Natural killer cell (primary cell): ENCODE measurements around the gene CFAP54. TPM values are rescaled to one million over a fixed set of nuclear protein-coding genes. Genes with fewer than 3 reads are reported as not detected.

Experiments
- ATAC-seq, 3 donors: fragments of 150-1000 bp in 2 of 3; fragments of 200-7000 bp in 1 of 3; cut with Tn5 transposase; 1 replicate in 1 of 3; 2 replicates in 2 of 3; pipeline ENCODE4 v1.10.0; 2021; ENCODE audit warnings: mild to moderate bottlenecking in 2 of 3, moderate library complexity in 2 of 3
- DNase-seq, 2 donors: peaks; one replicate each; pipeline versions ENCODE4 v3.0.0 to v3.0.0-alpha.2; 2013 to 2021; ENCODE audit warnings: mixed read lengths in 1 of 2
- H3K27ac ChIP-seq: one replicate; pipeline ENCODE4 v1.5.1; 2013; ENCODE audit warnings: mild to moderate bottlenecking, low read length
- H3K27me3 ChIP-seq: one replicate; pipeline ENCODE4 v1.6.1; 2013; ENCODE audit warnings: low read length; ENCODE audit not compliant: control insufficient read depth, insufficient read depth
- H3K36me3 ChIP-seq: one replicate; pipeline ENCODE4 v1.6.1; 2013; ENCODE audit warnings: low read length; ENCODE audit not compliant: control insufficient read depth, insufficient read depth
- H3K4me1 ChIP-seq: one replicate; pipeline ENCODE4 v1.6.1; 2013; ENCODE audit warnings: low read length; ENCODE audit not compliant: control insufficient read depth, insufficient read depth
- H3K4me3 ChIP-seq: one replicate; pipeline ENCODE4 v1.5.1; 2013; ENCODE audit warnings: low read length
- H3K9me3 ChIP-seq: one replicate; pipeline ENCODE4 v1.6.1; 2013; ENCODE audit warnings: low read length; ENCODE audit not compliant: control insufficient read depth, insufficient read depth
- H3K27ac Mint-ChIP-seq, 2 donors: one replicate each; pipeline ENCODE4 v1.8.0; 2022; ENCODE audit warnings: mild to moderate bottlenecking in 2 of 2, mixed read lengths in 2 of 2, moderate library complexity in 1 of 2
- H3K27me3 Mint-ChIP-seq, 2 donors: one replicate each; pipeline ENCODE4 v1.8.0; 2022; ENCODE audit warnings: low read depth in 2 of 2, mixed read lengths in 2 of 2
- H3K36me3 Mint-ChIP-seq: one replicate; pipeline ENCODE4 v1.8.0; 2022; ENCODE audit warnings: mixed read lengths
- H3K4me1 Mint-ChIP-seq, 2 donors: one replicate each; pipeline ENCODE4 v1.8.0; 2022; ENCODE audit warnings: mixed read lengths in 2 of 2
- H3K4me3 Mint-ChIP-seq: one replicate; pipeline ENCODE4 v1.8.0; 2022; ENCODE audit warnings: mild to moderate bottlenecking, moderate library complexity, mixed read lengths
- H3K9me3 Mint-ChIP-seq, 2 donors: one replicate each; pipeline ENCODE4 v1.8.0; 2022; ENCODE audit warnings: mixed read lengths in 2 of 2
- WGBS: methylation state at CpG from one replicate; pipeline ENCODE4 v1.1.7; 2013; ENCODE audit warnings: missing lambda C conversion rate; ENCODE audit not compliant: insufficient coverage; 5-methylcytosine and 5-hydroxymethylcytosine counted together
- intact Hi-C: fragments of 100-400 bp; cut with micrococcal nuclease; formaldehyde crosslinking; loops from one replicate; pipeline ENCODE4 v1.14.2; 2022
- total RNA-seq, 4 donors: library from RNA; stranded (reverse); fragments of 120-200 nt in 1 of 4; gene quantifications; one replicate each; pipeline versions ENCODE4 v1.2.3 to v1.2.4, GENCODE V29; 2013 to 2022
- TF ChIP-seq, protein P1 (sequence below): fragments of 200-600 bp; IDR thresholded peaks from one replicate; pipeline ENCODE4 v1.8.0; 2022; ENCODE audit warnings: antibody characterized with exemption

Gene CFAP54
- total RNA-seq, 3 donors from 2014 or later (not counting 1 experiment from before 2014, with no cell fraction given): 0.56 to 1.5 (median 1.2) TPM

DNA sequence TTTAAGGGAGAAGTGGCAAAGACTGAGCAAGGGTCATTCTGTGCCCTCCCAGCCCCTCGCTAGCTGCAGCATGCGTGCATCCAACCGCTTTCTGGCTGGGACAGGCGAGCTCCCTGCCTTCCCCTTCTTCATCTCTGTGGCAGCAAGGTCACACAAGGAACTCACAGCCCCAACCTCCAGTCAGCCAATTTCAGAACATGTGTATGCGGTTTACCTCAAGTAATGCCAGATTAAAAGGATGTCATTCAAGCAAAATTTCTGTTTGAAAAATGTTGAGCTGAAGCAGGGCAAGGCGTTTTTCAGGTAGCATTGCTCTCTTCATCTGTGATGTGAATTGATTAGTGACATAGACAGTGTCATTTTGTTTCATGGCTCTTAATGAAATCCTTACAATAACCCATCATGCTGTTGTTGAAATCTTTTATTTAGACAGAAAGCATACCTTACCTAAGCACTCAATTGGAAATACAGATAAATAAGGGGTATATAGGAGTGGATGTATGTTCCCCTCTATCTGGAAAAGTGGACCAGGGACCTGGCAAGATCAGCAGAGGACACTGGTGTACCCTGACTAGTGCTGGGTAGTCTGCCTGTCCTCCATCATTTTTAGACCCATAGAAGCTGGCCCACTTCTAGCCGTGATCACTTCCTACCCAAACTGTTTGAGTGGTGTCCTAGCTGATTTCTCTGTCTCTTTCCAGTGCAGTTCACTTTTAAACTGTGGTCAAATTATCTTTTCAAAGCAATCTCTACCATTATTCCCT, 334.9 kb downstream of the CFAP54 start:
- Mint-ChIP-seq H3K36me3 (no peaks in the 10 kb centered on the region), H3K4me1 (no peaks in the 10 kb centered on the region), H3K27ac (no peak overlapping the region), H3K9me3 (peaks cover 0 to 3% of the 10 kb centered on the region in 2 donors), H3K27me3 (peaks cover 0 to 8% of the 10 kb centered on the region in 2 donors), H3K4me3 (no peak overlapping the region)
- Histone ChIP-seq H3K4me1 (no peaks in the 10 kb centered on the region), H3K4me3 (no peak overlapping the region), H3K27me3 (no peaks in the 10 kb centered on the region), H3K9me3 (no peaks in the 10 kb centered on the region), H3K27ac (no peak overlapping the region), H3K36me3 (no peaks in the 10 kb centered on the region)
- ATAC-seq (no peak), DNase-seq (no peak)
- intact Hi-C loops: no loop called here
- 91% methylated on average over 7 of the region's 7 CpGs for WGBS
- TF ChIP-seq, protein P1, sequence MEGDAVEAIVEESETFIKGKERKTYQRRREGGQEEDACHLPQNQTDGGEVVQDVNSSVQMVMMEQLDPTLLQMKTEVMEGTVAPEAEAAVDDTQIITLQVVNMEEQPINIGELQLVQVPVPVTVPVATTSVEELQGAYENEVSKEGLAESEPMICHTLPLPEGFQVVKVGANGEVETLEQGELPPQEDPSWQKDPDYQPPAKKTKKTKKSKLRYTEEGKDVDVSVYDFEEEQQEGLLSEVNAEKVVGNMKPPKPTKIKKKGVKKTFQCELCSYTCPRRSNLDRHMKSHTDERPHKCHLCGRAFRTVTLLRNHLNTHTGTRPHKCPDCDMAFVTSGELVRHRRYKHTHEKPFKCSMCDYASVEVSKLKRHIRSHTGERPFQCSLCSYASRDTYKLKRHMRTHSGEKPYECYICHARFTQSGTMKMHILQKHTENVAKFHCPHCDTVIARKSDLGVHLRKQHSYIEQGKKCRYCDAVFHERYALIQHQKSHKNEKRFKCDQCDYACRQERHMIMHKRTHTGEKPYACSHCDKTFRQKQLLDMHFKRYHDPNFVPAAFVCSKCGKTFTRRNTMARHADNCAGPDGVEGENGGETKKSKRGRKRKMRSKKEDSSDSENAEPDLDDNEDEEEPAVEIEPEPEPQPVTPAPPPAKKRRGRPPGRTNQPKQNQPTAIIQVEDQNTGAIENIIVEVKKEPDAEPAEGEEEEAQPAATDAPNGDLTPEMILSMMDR: no peak

DNA sequence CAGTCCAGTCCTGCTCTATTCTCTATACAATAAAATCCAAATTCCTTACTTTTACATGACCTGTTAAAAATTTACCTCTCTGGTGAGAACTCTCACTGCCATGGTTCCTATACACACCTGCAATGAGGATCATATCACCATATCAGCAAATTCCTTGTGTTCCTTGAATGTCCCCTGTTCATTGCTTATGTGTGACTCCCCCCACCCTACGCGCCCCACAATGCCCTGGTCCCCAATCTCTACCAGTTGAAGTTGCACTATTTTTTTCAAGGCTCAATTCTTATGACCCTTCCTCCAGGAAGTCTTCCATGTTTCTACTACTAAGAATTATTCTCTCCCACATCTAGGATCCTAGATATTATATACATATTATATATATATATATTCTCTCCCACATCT, 335.5 kb downstream of the CFAP54 start:
- Histone ChIP-seq H3K27me3 (no peaks in the 10 kb centered on the region), H3K9me3 (no peaks in the 10 kb centered on the region), H3K4me3 (no peak overlapping the region), H3K4me1 (no peaks in the 10 kb centered on the region), H3K27ac (no peak overlapping the region), H3K36me3 (no peaks in the 10 kb centered on the region)
- 100% methylated on average over 2 of the region's 2 CpGs for WGBS
- H3K27me3 Mint-ChIP-seq: peaks cover 0 to 3% of the 10 kb centered on the region in 2 donors
- no peaks in the 10 kb centered on the region for H3K9me3 Mint-ChIP-seq
- no peak overlapping the region for H3K27ac Mint-ChIP-seq
- TF ChIP-seq, protein P1: no peak
- H3K36me3 Mint-ChIP-seq: no peaks in the 10 kb centered on the region
- ATAC-seq (no peak), DNase-seq (no peak)
- no peaks in the 10 kb centered on the region for H3K4me1 Mint-ChIP-seq
- intact Hi-C loops: no loop called here
- no peak overlapping the region for H3K4me3 Mint-ChIP-seq

DNA sequence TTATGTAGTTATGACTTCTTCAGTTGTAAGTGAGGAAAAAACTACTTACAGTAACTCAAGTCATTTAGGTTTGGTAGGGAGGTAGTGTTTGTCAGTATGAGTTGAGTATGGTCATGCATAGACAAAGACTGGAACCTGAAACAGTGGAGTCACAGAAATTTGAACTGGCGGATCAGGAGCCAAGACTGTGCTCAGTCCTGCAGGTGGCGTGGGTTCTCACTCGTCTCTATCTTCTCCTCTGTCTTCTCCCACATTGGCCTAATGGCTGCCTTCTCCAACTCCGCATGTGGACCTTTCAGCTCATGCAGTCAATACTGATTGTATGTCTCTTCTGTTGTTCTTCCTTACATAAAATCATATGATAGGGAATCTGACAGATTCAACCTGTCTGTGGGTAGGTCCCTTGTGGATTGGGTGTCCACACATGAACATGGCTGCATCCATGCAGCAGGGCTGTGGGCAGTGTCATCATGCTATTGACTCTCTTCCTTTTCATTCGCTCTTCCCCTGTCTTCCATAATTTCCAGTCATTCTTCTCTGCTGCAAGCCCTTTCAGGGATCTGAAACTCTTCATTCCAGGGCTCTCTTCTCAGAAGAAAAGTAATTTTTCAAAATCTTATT, 338.9 kb downstream of the CFAP54 start:
- no peaks in the 10 kb centered on the region for H3K27me3 Mint-ChIP-seq
- H3K4me3 ChIP-seq: no peak overlapping the region
- no peaks in the 10 kb centered on the region for H3K9me3 Mint-ChIP-seq
- H3K4me3 Mint-ChIP-seq: no peak overlapping the region
- H3K27me3 ChIP-seq: no peaks in the 10 kb centered on the region
- no peak overlapping the region for H3K27ac Mint-ChIP-seq
- H3K36me3 Mint-ChIP-seq: no peaks in the 10 kb centered on the region
- H3K9me3 ChIP-seq: no peaks in the 10 kb centered on the region
- H3K4me1 Mint-ChIP-seq: no peaks in the 10 kb centered on the region
- DNase-seq (peak in 1 of 2 donors; percentile 4), ATAC-seq (no peak)
- H3K4me1 ChIP-seq: no peaks in the 10 kb centered on the region
- TF ChIP-seq, protein P1: no peak
- intact Hi-C loops: no loop called here
- H3K36me3 ChIP-seq: no peaks in the 10 kb centered on the region
- 97% methylated on average over 5 of the region's 5 CpGs for WGBS
- H3K27ac ChIP-seq: no peak overlapping the region
